H1 (cell line): ENCODE results near the gene MYBL2. TPM values are rescaled to one million over a fixed set of nuclear protein-coding genes. Genes with fewer than 3 reads are reported as not detected.

Experiments
- CTCF ChIA-PET: fragments of 300-600 bp; sonication (Branson Sonifier 250); formaldehyde crosslinking; loops from one replicate; lab custom pipeline; 2021; ENCODE audit not compliant: partially characterized antibody; lab: Charles Lee
- POLR2A ChIA-PET: fragments of 300-600 bp; sonication (Branson Sonifier 250); formaldehyde crosslinking; loops from one replicate; lab custom pipeline; 2021; ENCODE audit warnings: inconsistent platforms; ENCODE audit not compliant: partially characterized antibody; lab: Charles Lee
- DNase-seq, 2 experiments: peaks; one replicate each; pipeline versions ENCODE4 v3.0.0 to v3.0.0-alpha.2; 2010 to 2022; ENCODE audit warnings: low spot score in 2 of 2, low read depth in 1 of 2, mixed read lengths in 1 of 2
- FAIRE-seq: peaks from 2 replicates; lab custom pipeline; 2011; peaks lifted over from hg19 to GRCh38; lab: Jason Lieb, UNC
- H2AFZ ChIP-seq: 2 replicates; pipeline ENCODE4 v1.8.1; 2012; ENCODE audit warnings: low read length, inconsistent platforms
- H2AK5ac ChIP-seq: 2 replicates; pipeline ENCODE4 v1.6.1; 2013; ENCODE audit warnings: low read depth, low read length
- H2BK120ac ChIP-seq: replicated peaks from 2 replicates; pipeline ENCODE3; 2013; ENCODE audit warnings: low read depth, low read length, inconsistent platforms
- H2BK12ac ChIP-seq: 2 replicates; pipeline ENCODE4 v1.6.1; 2013; ENCODE audit warnings: low read depth, low read length
- H2BK15ac ChIP-seq: 2 replicates; pipeline ENCODE4 v1.6.1; 2013; ENCODE audit warnings: low read length
- H2BK20ac ChIP-seq: 2 replicates; pipeline ENCODE4 v1.6.1; 2013; ENCODE audit warnings: low read length
- H2BK5ac ChIP-seq: 2 replicates; pipeline ENCODE4 v1.6.1; 2013; ENCODE audit warnings: low read depth, low read length
- H3K14ac ChIP-seq: 2 replicates; pipeline ENCODE4 v1.6.1; 2013; ENCODE audit warnings: inconsistent platforms; ENCODE audit not compliant: insufficient read length
- H3K18ac ChIP-seq: 2 replicates; pipeline ENCODE4 v1.6.1; 2013; ENCODE audit warnings: low read length; ENCODE audit errors: extremely low read depth
- H3K23ac ChIP-seq: 2 replicates; pipeline ENCODE4 v1.6.1; 2013; ENCODE audit warnings: inconsistent platforms; ENCODE audit not compliant: insufficient read length
- H3K23me2 ChIP-seq: 2 replicates; pipeline ENCODE4 v1.6.1; 2013; ENCODE audit warnings: low read depth, low read length
- H3K27ac ChIP-seq: 2 replicates; pipeline ENCODE4 v1.6.1; 2011; ENCODE audit warnings: low read depth, low read length, inconsistent platforms
- H3K27me3 ChIP-seq, 4 experiments: replicated peaks in 1 of 4; 1 replicate in 1 of 4; 2 replicates in 3 of 4; pipeline versions ENCODE4 v1.6.1 to v1.8.1; 2011 to 2013; ENCODE audit warnings: low read length in 3 of 4, mild to moderate bottlenecking in 3 of 4, inconsistent platforms in 2 of 4, mixed read lengths in 2 of 4, moderate library complexity in 1 of 4; ENCODE audit not compliant: control insufficient read depth in 3 of 4, insufficient read depth in 3 of 4; ENCODE audit errors: extremely low read depth in 1 of 4
- H3K36me3 ChIP-seq, 4 experiments: 2 replicates each; pipeline versions ENCODE4 v1.6.1 to v1.8.1; 2011 to 2013; ENCODE audit warnings: mild to moderate bottlenecking in 4 of 4, low read length in 3 of 4, moderate library complexity in 2 of 4, control low read depth in 1 of 4, inconsistent platforms in 1 of 4; ENCODE audit not compliant: insufficient read depth in 4 of 4, control insufficient read depth in 2 of 4
- H3K4ac ChIP-seq: replicated peaks from 2 replicates; pipeline ENCODE3; 2013; ENCODE audit warnings: low read length, low read depth, mixed read lengths, inconsistent platforms; ENCODE audit not compliant: insufficient read length
- H3K4me1 ChIP-seq, 4 experiments: replicated peaks in 1 of 4; 1 replicate in 1 of 4; 2 replicates in 3 of 4; pipeline versions ENCODE4 v1.6.1 to v1.8.1; 2011 to 2013; ENCODE audit warnings: low read length in 3 of 4, inconsistent platforms in 2 of 4, mixed read lengths in 1 of 4; ENCODE audit not compliant: insufficient read depth in 4 of 4, control insufficient read depth in 3 of 4
- H3K4me2 ChIP-seq, 2 experiments: 2 replicates each; pipeline versions ENCODE4 v1.6.1 to v1.8.1; 2011 to 2013; ENCODE audit warnings: low read depth in 2 of 2, low read length in 2 of 2, control low read depth in 1 of 2, inconsistent platforms in 1 of 2, mild to moderate bottlenecking in 1 of 2; ENCODE audit not compliant: insufficient read depth in 1 of 2
- H3K4me3 ChIP-seq, 4 experiments: fragments of 200-600, 300-600 bp in 1 of 4; sonication (generic), shearing (Covaris generic), sonication (Bioruptor Twin) in 1 of 4; 2 replicates each; pipeline versions ENCODE4 v1.5.1 to v1.8.1; 2011 to 2016; ENCODE audit warnings: low read length in 4 of 4, low read depth in 3 of 4, control low read depth in 2 of 4, inconsistent platforms in 2 of 4, mild to moderate bottlenecking in 2 of 4, mixed read lengths in 1 of 4, moderate library complexity in 1 of 4; ENCODE audit not compliant: insufficient read depth in 2 of 4; ENCODE audit errors: extremely low read depth in 1 of 4
- H3K56ac ChIP-seq: replicated peaks from 2 replicates; pipeline ENCODE3; 2013; ENCODE audit warnings: low read depth, mild to moderate bottlenecking, mixed read lengths, low read length, inconsistent platforms; ENCODE audit not compliant: insufficient read length
- H3K79me1 ChIP-seq: 2 replicates; pipeline ENCODE4 v1.6.1; 2013; ENCODE audit warnings: low read depth, low read length, control low read depth
- H3K79me2 ChIP-seq, 2 experiments: 2 replicates each; pipeline versions ENCODE4 v1.6.1 to v1.8.1; 2012 to 2013; ENCODE audit warnings: low read length in 2 of 2, mild to moderate bottlenecking in 2 of 2, inconsistent platforms in 1 of 2; ENCODE audit not compliant: insufficient read depth in 2 of 2, control insufficient read depth in 1 of 2
- H3K9ac ChIP-seq, 4 experiments: replicated peaks in 1 of 4; 1 replicate in 1 of 4; 2 replicates in 3 of 4; pipeline versions ENCODE4 v1.6.1 to v1.8.1; 2011 to 2013; ENCODE audit warnings: low read depth in 3 of 4, low read length in 3 of 4, control low read depth in 2 of 4, mild to moderate bottlenecking in 2 of 4, moderate library complexity in 2 of 4, inconsistent platforms in 1 of 4; ENCODE audit errors: extremely low read depth in 1 of 4
- H3K9me3 ChIP-seq, 2 experiments: 2 replicates each; pipeline versions ENCODE4 v1.6.1 to v1.8.1; 2012 to 2013; ENCODE audit warnings: mild to moderate bottlenecking in 2 of 2, moderate library complexity in 2 of 2, control low read depth in 1 of 2, inconsistent platforms in 1 of 2, low read depth in 1 of 2, low read length in 1 of 2, mixed read lengths in 1 of 2; ENCODE audit not compliant: insufficient read depth in 2 of 2
- H4K20me1 ChIP-seq, 2 experiments: replicated peaks in 1 of 2; 2 replicates each; pipeline versions ENCODE3 to v1.8.1; 2011 to 2013; ENCODE audit warnings: inconsistent platforms in 2 of 2, low read length in 2 of 2, mild to moderate bottlenecking in 1 of 2; ENCODE audit not compliant: insufficient read depth in 2 of 2, control insufficient read depth in 1 of 2
- H4K5ac ChIP-seq: 2 replicates; pipeline ENCODE4 v1.6.1; 2013; ENCODE audit warnings: low read length, low read depth, mixed read lengths, inconsistent platforms; ENCODE audit not compliant: insufficient read length
- H4K8ac ChIP-seq: 2 replicates; pipeline ENCODE4 v1.8.0; 2013; ENCODE audit warnings: mild to moderate bottlenecking, moderate library complexity, low read length, inconsistent platforms; ENCODE audit not compliant: insufficient read depth; ENCODE audit errors: extremely low read depth
- H4K91ac ChIP-seq: replicated peaks from 2 replicates; pipeline ENCODE3; 2013; ENCODE audit warnings: low read length, mixed read lengths, inconsistent platforms; ENCODE audit not compliant: insufficient read length
- SUZ12 ChIP-seq: fragments of 200-600 bp; sonication (generic); IDR thresholded peaks from 2 replicates; pipeline ENCODE4 v1.6.1; 2012; ENCODE audit warnings: mild to moderate bottlenecking, inconsistent platforms, low read length, moderate library complexity, mixed read lengths
- TAF1 ChIP-seq: IDR thresholded peaks from 2 replicates; pipeline ENCODE4 v1.6.1; 2011; ENCODE audit warnings: mild to moderate bottlenecking, low read depth, low read length
- USF2 ChIP-seq: IDR thresholded peaks from 2 replicates; pipeline ENCODE4 v1.6.1; 2011; ENCODE audit warnings: low read length, improper control_type of control experiment
- YY1 ChIP-seq: IDR thresholded peaks from 2 replicates; pipeline ENCODE4 v1.6.1; 2011; ENCODE audit warnings: low read depth, mild to moderate bottlenecking, low read length
- WGBS, 2 experiments: shearing (Covaris generic) in 1 of 2; methylation state at CpG; one replicate each; pipeline versions ENCODE4 v1.1.6 to v1.1.7; 2013 to 2015; ENCODE audit warnings: low lambda C conversion rate in 2 of 2, mixed read lengths in 2 of 2, inconsistent platforms in 1 of 2, low coverage in 1 of 2, missing lambda C conversion rate in 1 of 2; ENCODE audit not compliant: insufficient replicate concordance in 2 of 2, insufficient coverage in 1 of 2, insufficient read length in 1 of 2; ENCODE audit errors: extremely low coverage in 1 of 2, missing lambda C conversion rate in 1 of 2; 5-methylcytosine and 5-hydroxymethylcytosine counted together
- polyA plus RNA-seq, 7 experiments: library from polyadenylated mRNA; depleted of rRNA in 3 of 7; stranded (reverse) in 5 of 7; unstranded in 2 of 7; fragments of >200 nt in 5 of 7; fragments of 200-250 nt in 2 of 7; gene quantifications; 1 replicate in 5 of 7; 2 replicates in 1 of 7; 4 replicates in 1 of 7; pipeline versions ENCODE4 v1.2.1 to v1.2.3, GENCODE V29; 2011 to 2013; ENCODE audit warnings: missing spikeins in 2 of 7, mixed read lengths in 2 of 7
- total RNA-seq: library from RNA; stranded (reverse); fragmentation: NEBNext Ultra II Directional; extraction: Animal tissue kit (Norgen Biotek cat#: 25700); gene quantifications from 2 replicates; pipeline ENCODE4 v1.2.1, GENCODE V29; 2021

MYBL2 gene
- total and polyA plus RNA-seq, 2 of the 8 experiments (the other 6 are each of a cell fraction or from before 2014, with no cell fraction given) = 75.3 to 207 TPM

DNA sequence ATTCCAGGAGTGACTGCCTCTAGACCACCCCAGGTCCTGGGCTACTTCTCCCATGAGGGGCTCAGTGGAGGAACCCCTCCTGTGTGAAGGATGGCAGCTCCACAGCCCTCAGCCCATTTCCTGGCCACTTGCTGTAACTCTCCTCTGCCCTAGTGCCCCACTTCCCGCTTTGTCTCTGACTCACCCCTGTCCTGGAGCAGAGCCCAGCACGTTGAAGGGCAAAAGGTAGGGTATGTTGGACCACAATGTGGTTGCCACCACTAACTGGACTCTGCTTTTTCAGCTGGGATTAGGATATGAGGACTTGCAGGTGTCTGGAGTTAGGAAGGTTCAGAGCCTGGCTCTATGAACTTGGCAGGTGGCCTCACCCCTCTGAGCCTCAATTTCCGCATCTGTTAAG is 2.4 kb downstream of the MYBL2 start:
- H3K23ac ChIP-seq = no peak overlapping the region
- WGBS, 2 experiments = 91% methylated on average over 3 of the region's 3 CpGs; no CpG with 5 or more reads in 1 of the 2 experiments
- H3K23me2 ChIP-seq = peaks cover 6% of the 10 kb centered on the region; the same call in 1 of the 2 replicates
- no peak for TF ChIP-seq SUZ12
- TF ChIP-seq USF2 = no peak
- TF ChIP-seq YY1 = no peak
- TF ChIP-seq TAF1 = no peak
- H2AK5ac ChIP-seq = no peak overlapping the region
- H2BK12ac ChIP-seq = no peak overlapping the region
- no peak overlapping the region for H2BK20ac ChIP-seq
- no peak overlapping the region for H3K9ac ChIP-seq
- DNase-seq (no peak), FAIRE-seq (no peak)
- peaks cover 0 to 8% (median 3%) of the 10 kb centered on the region in 4 experiments; a peak in 3 of 7 replicates for H3K27me3 ChIP-seq
- H3K14ac ChIP-seq = no peak overlapping the region
- peaks cover 0 to 4% (median 0%) of the 10 kb centered on the region in 4 experiments; a peak in 3 of 7 replicates for H3K4me1 ChIP-seq
- H2BK15ac ChIP-seq = no peak overlapping the region
- H2BK5ac ChIP-seq = no peak overlapping the region
- H3K36me3 ChIP-seq = peaks cover 7 to 16% (median 15%) of the 10 kb centered on the region in 4 experiments; a peak in 6 of 8 replicates
- CTCF ChIA-PET = interaction anchor here (0.6 kb wide), 1 partner anchor 344 kb away, joined by 3 read pairs; no protein-coding TSS in a partner anchor
- H3K4me2 ChIP-seq = no peak overlapping the region
- no peaks in the 10 kb centered on the region for H3K9me3 ChIP-seq
- no peak overlapping the region for H2AFZ ChIP-seq
- no peak overlapping the region for H3K4me3 ChIP-seq
- H4K20me1 ChIP-seq = peaks cover 0 to 4% of the 10 kb centered on the region in 2 experiments
- no peak overlapping the region for H4K8ac ChIP-seq
- peaks cover 0 to 47% of the 10 kb centered on the region in 2 experiments for H3K79me2 ChIP-seq
- H3K18ac ChIP-seq = no peak overlapping the region
- H3K79me1 ChIP-seq = peaks cover 5% of the 10 kb centered on the region
- H3K56ac ChIP-seq = no peak overlapping the region
- POLR2A ChIA-PET = interaction anchor here (1.5 to 4.0 kb wide), 2 partner anchors 11 to 18 kb away, joined by 3 to 15 read pairs; no protein-coding TSS in a partner anchor
- H3K27ac ChIP-seq = no peak overlapping the region
- H4K91ac ChIP-seq = no peak overlapping the region
- no peak overlapping the region for H2BK120ac ChIP-seq
- no peak overlapping the region for H3K4ac ChIP-seq
- no peak overlapping the region for H4K5ac ChIP-seq
